Measurements from ENCODE around the gene PARP2. TPM values are rescaled to one million over a fixed set of nuclear protein-coding genes. Genes with fewer than 3 reads are reported as not detected.

The PARP2 gene
- total and polyA plus RNA-seq, 9 of the 15 experiments (the other 6 are each of a cell fraction or from before 2014, with no cell fraction given): 19.7 to 50.5 (median 29.9) TPM

GRCh38 chr14:20343092-20343861 lies at the start of gene PARP2 (continued):
- TF ChIP-seq ZBTB11 (CRISPR knock-in tag; IDR thresholded peaks at IDR 0.05): no peak
- no peak for TF ChIP-seq ZNF133 (CRISPR knock-in tag; IDR thresholded peaks at IDR 0.05)
- peak in 1 of 2 experiments; percentile 84; a peak in 1 of 4 replicates for TF ChIP-seq KDM4B (IDR thresholded peaks at IDR 0.05; ENCODE audit: borderline replicate concordance in 2 of 2, low read depth in 1 of 2)
- TF ChIP-seq KDM5B (IDR thresholded peaks at IDR 0.05; ENCODE audit: insufficient replicate concordance, low read depth, low read length): peak; percentile 58
- no peak for TF ChIP-seq ZBTB43 (CRISPR knock-in tag; IDR thresholded peaks at IDR 0.05)
- no peak for TF ChIP-seq ZNF175 (CRISPR knock-in tag; IDR thresholded peaks at IDR 0.05; ENCODE audit: low read depth)
- 0 out of 2 replicates have a peak, but pooled peaks have one; percentile 35 for TF ChIP-seq ZNF76 (CRISPR knock-in tag; IDR thresholded peaks at IDR 0.05; ENCODE audit: borderline replicate concordance)
- TF ChIP-seq PRDM10 (IDR thresholded peaks at IDR 0.05; ENCODE audit: partially characterized antibody): peak; percentile 28
- TF ChIP-seq SP1 (CRISPR knock-in tag; IDR thresholded peaks at IDR 0.05): peak; percentile 93
- TF ChIP-seq ZNF143 (CRISPR knock-in tag; IDR thresholded peaks at IDR 0.05): peak; percentile 95
- TF ChIP-seq TEAD1 (CRISPR knock-in tag; IDR thresholded peaks at IDR 0.05): peak in 1 of 2 experiments; percentile 96; a peak in 2 of 4 replicates
- TF ChIP-seq FOSL1 (tag; conservative IDR thresholded peaks at IDR 0.05): peak; percentile 27
- TF ChIP-seq MNT (conservative IDR thresholded peaks at IDR 0.05): peak; percentile 77 to 88
- TF ChIP-seq SUPT5H (IDR thresholded peaks at IDR 0.05): peak; percentile 51
- peak; percentile 73 for TF ChIP-seq PHF20 (IDR thresholded peaks at IDR 0.05; ENCODE audit: partially characterized antibody)

Measured in K562 (cell line).